NCI-H226 (cell line): ENCODE data around the gene PARD3.
"Not testable (repeated sequence)": the region's sequence is repeated elsewhere in the genome, so short reads cannot be mapped to it uniquely, and the experiment has no call there.

ENCODE experiments used
- DNase-seq: peaks from one replicate; pipeline ENCODE4 v3.0.0-alpha.2; 2015

PARD3 gene

DNA sequence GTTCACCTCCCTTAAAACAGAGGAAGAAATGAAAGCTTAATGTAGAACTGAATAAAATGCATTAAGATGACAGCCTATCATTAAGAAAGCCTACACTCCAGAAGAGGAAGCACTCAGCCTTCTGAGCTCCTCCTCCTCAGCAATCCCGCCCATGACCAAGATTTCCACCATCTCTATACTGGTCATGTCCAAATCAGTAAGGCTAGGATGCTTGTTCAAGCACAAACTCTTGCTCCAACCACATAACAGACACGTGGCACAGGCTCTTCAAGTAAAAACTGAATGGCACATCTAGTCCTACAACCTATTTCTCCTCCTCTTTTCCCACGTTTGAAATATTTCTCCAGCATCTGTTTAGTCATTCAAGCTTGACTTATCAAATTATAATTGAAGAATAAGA is 454.1 kb downstream of the PARD3 start:
- DNase-seq = no peak

DNA sequence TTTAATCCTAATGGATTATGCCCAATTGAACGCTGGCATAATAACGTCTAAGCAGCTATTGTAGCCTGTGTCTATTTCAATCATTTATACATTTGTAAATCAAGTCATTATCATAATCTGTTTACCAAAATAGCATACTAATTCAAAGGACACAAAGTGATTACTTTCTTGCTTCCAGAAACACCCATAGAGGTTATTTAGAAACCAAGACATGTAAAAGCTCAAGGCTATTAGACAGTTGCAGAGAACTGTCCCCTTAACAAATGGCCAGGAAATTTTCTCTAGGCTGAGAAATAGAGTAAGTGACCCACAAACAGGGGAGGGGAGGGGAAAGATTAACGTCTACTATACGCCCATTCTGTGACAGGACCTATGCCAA is 455.7 kb downstream of the PARD3 start:
- no peak for DNase-seq

DNA sequence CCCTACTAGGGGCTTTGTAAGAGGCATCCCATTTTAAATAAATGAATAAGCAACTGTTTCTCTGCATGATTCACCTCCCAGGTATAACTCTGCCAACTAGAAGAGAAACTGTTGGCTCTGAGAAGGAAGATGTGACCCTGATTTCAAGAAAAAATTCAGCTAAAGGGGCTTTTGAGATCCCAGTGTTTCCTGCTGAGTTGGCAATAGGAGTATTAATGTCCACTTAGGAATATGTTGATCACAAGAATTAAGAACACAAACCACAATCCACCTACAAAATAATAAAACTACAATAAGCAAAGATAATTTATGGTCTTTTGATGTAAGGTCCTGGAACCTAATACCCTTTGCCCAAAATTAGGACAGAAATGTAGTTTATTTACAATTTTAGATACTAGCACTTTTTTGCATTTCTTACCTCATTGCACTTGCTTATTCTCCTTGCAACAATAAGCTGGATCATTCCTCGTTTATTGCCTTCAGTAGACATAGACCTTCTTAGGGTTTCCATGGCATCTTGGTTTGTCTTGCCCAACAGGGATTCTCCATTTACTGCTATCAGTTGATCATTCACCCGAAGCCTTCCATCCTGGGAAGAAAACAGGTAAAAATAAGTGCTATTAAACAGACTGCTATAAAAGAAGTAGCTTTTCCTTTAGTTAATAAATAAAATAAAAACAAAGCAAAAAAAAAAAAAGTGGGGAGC is 456.2 kb downstream of the PARD3 start:
- no peak for DNase-seq

DNA sequence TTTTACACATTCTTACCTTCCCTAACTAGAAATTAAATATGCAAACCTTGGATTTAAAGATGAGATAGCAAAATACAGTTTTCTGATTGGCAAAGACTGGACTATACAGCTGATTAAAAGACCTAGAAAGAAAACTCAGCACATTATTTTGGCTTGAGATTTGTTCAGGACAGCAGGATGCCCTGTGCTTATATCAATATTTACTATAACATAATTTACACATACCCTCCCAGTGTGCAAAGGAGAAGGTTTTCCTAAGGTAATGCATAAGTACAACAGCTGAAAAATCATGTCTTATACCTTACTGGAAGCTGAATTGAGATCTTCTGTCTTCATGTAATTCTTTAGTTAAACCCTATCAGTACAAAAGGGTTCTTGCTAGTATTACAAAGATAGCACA is 458.6 kb downstream of the PARD3 start:
- no peak for DNase-seq

DNA sequence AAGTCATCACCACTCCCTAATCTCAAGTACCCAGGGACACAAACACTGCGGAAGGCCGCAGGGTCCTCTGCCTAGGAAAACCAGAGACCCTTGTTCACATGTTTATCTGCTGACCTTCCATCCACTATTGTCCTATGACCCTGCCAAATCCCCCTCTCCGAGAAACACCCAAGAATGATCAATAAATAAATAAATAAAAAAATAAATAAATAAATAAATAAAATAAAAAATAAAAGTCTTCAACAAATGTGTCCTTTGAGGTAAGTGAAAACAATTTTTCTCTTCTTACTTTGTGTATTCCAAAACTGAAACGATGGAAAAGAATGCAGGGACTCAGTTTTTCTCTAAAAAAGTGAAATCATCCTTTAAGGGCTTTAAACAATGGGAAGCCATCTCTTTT is 461.6 kb downstream of the PARD3 start:
- not testable (repeated sequence) for DNase-seq

DNA sequence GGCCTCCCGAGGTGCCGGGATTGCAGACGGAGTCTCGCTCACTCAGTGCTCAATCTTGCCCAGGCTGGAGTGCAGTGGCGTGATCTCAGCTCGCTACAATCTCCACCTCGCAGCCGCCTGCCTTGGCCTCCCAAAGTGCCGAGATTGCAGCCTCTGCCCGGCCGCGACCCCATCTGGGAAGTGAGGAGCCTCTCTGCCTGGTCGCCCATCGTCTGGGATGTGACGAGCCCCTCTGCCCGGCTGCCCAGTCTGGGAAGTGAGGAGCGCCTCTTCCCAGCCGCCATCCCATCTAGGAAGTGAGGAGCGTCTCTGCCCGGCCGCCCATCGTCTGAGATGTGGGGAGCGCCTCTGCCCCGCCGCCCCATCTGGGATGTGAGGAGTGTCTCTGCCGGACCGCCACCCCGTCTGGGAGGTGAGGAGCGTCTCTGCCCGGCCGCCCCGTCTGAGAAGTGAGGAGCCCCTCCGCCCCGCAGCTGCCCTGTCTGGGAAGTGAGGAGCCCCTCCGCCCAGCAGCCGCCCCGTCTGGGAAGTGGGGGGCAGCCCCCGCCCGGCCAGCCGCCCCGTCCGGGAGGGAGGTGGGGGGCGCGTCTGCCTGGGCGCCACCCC is 462.4 kb downstream of the PARD3 start:
- DNase-seq = not testable (repeated sequence)

DNA sequence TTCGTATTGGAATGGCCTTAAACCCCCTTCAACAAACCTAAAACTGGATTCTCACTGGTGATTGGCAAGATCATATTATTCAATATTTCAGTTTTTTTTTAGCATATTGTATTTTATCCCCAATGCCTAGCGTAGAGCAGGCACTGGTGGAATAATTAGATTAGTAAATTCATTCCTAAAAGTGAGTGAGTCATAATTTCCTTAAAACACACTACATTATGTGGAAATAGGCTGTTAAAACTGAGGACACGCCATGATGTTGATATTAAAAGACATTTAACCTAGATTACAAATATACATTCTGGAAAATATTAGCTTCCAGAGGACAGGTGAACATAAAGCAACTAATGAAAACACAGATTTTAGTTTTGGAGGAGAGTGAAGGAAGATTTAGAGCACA is 463.9 kb downstream of the PARD3 start:
- no peak for DNase-seq

DNA sequence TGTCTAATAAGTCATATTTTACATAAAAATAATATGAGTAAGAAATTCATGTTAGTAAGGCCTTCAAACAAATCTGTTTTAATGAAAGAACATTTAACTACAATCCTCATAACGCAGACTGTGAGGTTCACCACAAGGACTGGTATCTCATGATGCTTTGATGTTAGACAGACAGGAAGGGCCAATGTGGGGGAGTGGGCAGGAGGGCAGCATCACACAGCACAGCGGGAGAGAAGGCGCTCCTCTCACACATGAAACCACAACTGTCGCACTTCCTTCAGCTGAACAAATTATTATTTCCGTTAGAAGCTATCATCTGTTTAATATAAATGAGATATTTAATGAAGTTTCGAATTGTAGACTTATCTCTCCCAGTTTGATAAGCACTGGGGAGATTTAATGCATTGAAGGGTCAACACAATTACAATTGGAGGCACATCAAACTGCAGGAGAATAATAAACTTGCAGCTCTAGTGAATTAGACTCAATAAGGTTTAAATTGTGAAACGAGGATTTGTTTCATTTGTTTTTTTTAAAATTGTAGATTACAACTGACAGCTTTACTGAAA is 466.1 kb downstream of the PARD3 start:
- DNase-seq = no peak

DNA sequence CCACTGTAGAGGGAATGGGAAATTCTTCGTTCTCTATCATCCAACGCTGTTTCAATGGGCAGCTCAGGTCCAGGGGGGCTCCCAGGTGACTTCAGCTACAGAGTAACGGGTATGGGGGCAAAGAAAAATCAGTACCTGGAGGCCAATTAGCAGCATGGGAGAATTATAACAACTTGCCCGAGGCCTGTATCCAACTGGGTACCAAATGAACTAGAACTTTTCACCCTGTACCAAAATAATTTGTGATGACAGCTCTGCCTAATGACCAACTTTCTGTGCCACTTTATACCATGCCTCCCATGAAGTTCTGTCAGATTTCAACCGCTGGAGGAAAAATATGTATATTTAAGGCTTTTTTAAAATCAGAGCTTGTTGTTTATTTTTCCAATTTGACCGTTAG is 467.1 kb downstream of the PARD3 start:
- DNase-seq = no peak

DNA sequence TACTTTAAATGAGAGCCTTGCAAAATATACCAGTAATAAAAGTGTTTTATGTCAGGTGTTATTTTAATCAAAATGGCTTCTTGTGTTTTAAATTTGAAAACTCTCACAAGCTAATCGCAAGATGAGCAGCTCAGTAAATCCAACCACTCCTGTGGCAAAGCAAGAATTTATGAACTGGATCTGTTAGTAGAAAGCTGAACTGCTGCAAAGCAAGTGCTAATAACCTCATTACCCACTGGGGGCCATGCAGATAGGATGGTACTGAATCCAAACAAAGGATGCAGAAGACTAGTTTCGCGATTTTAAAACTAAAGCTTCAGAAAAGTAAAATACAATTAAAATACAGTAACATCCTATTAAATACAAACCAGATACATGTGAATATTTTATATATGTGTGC is 468.0 kb downstream of the PARD3 start:
- DNase-seq = no peak

DNA sequence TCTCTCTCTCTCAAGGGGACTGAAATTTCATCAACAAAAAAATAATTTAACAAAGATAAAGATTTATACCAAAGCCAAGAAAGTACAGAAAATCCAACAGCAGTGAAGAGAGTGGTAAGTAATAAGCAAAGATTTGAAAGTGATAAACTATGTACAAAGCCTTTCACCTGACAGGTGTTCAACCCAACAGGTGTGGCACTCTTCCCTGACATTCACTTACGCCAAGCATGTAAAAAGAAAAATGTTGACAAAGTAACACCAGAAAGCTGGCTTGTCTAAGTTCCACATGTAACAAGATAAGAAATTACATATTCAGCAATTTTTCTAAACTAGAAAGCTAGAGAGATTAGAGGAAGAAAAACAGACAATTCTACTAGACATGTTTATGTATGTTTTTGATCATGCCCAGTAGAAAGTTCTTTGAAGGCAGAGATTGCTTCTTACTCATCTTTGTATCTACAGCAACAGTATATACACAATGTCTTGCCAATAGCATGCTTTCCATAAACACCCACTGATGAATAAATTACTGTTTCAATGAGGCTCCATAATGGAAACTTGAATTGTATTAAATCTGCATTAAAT is 468.5 kb downstream of the PARD3 start:
- no peak for DNase-seq

DNA sequence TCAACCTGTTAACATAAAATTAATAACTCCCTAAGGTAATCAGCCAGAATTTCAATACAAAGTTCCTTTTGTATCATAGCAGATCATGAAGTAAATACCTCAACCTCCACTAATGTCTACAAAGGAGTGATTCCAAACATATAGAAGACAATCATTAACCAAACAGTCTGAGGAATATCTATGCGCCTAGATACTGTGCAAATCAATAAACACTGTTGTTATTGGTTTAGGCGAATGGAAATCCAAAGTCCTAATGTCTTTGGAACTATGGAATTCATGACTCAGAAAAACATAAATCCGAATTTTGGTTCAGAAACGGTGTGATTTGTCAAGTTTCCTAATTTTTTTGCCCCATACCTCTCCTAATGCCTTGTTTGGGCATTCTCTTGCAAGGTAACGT is 469.7 kb downstream of the PARD3 start:
- no peak for DNase-seq

DNA sequence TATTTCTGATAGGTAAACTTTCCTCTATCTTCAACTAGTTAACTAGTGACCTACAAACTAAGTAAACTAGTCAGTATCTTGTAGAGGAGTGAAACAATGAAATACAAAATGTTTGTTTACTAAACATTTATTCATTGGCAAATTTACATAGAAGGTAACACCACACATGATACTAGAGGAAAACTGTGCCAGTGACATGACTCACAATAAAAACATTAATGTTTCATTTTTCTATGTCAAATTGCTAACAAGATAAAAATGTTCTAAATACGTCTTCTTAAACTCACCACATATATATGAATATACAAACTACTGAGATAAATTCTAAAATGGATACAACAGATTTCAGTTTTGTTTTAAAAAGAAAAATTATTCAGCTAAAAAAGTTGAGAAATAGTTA is 471.3 kb downstream of the PARD3 start:
- DNase-seq = peak; percentile 17

DNA sequence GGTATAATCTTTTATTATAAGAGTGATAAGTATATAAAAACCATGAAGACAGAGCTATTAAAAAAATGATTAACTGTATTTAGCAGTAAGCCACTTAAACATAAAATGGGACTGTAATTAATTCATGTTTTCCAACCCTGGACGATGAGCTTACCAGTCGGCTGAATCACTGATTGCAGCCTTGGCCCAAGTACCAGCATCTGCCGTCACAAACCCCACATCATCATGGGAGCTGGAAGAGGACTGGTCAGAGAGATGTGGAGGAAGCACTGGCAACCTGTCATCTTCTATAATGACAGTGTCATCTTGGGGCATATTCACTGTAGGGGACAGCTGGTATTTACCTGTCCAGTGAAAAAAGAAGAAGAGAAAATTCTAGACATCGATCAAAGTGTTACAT is 473.6 kb downstream of the PARD3 start:
- no peak for DNase-seq

DNA sequence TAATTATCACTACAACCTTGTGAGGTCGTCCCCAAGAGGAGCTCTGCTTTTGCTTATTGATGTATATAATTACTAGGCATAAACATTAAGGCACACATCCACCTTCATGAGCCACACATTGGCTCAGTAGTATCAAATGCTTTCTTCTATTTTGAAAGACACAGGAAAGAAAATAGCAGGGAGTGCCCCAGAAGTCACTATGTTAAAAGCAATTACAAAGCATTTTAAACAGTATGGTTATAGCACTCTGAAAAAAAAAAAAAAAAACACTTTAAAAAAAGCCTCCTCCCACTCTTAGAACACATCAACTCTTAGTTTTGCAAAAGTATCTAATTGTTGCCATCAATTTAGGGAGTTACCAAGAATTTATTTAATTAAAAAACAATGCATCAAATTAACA is 474.2 kb downstream of the PARD3 start:
- no peak for DNase-seq

DNA sequence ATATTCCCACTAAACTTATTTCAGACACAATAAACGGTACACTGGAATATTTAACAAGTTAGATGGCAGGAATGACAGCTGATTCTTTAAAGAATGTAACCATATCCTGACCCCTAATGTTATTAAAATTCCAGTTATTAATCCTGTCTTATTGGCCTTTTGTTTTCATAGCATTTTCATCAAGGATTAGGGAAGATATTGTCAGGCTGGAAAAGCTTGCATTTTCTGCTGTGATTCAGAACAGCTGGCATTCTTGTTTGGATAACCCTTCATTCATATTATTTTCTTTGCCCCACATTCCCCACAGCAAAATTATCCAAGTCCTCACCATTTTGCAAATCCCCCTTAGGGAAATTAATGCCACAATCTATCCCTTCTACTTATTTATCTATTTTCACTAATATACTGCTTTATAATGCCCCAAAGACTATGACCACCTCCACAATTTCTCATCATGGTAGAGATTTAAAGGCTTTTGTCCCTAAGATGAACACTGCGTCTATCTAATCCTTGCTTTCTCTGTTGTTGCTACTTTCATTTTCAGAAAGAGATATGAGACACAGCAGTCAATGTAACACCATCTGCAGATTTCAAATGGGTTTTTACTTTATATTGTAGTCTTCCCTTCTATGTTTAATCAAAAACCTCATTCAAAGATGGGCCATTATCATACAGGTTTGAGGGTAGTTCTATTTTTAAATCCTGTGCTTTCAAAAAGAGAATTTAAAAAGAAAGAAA is 475.1 kb downstream of the PARD3 start:
- no peak for DNase-seq

DNA sequence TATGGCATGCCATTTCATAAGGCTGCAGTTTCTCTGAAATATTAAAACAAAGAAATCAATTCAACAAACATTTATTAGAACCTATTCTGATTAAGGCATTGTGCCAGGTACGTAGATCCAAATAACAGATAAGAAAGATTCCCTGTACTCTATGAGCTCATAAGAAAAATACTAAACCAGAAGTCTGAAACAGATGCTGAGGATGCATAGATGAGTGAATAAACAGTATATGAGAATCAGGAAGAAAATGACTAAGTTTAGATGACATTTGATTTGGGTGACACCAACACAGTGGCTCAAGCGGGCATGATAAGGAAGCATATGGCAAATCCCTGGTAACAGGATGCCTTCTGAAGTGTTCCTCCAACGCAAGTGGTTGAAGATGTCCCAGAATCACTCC is 477.2 kb downstream of the PARD3 start:
- no peak for DNase-seq

DNA sequence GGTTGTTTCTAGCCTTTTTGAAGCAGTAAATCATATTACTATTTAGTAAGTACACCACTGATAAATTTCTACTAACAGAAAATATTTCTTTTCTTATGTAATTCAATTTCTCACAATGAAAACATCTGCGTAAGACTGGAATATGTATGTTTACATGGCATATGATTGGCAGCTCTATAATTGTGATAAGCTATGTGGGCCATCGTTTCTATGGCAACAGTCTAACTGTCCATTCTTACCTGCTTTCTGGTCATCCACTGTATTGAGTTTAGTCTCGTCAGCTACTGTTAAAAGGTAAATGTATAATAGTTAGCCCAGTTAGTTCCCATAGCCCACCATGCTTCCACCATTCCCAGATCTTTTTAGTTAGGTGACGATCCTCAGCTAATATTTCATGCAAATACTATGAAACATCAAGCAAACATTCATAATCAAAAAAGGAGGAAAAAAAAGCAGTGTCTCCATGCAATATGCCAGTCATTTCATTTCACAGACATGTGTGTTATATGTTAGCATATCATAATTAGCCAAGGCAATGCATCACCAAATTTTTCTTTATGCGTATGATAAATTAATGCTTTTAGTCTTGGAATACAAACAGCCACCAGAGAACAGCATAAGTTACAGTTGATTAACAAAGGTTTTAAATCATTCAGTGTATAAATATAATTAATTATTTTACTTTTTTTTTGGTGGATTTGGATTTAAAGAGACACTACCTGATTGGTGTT is 479.0 kb downstream of the PARD3 start:
- no peak for DNase-seq

DNA sequence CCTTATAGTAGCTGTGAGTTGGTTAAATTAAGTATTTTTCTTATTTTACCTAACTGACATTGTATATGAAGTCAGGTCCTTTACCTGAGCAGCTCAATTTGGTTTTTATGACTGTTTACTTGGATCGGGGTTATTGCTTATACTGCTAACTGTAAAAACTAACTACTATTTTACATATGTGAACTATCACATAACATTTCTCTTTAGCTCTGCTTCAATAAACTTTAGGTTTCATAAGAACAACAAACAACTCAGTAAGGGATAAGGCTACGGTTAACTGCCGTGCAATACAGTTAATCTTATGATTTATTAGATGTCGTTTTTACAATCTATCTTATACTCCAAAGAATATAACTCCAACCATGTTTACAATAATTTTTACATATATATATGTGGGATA is 480.2 kb downstream of the PARD3 start:
- DNase-seq = no peak

DNA sequence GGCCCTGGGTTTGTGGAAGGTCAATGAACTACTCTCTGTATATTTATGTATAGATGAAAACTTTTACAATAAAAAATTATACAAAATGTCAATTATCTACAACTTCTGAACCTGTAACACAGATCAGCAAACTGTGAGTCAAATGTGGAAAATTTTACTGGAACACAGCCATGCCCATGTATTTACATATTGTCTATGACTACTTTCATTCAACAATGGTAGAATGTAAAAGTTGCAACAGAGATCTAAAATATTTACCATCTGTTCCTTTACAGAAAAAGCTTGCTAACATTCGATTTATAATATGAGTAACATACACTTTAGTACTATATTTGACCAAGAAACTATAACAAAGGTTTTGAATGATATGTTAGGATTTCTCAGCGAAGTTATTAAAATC is 481.6 kb downstream of the PARD3 start:
- DNase-seq = peak; percentile 34

DNA sequence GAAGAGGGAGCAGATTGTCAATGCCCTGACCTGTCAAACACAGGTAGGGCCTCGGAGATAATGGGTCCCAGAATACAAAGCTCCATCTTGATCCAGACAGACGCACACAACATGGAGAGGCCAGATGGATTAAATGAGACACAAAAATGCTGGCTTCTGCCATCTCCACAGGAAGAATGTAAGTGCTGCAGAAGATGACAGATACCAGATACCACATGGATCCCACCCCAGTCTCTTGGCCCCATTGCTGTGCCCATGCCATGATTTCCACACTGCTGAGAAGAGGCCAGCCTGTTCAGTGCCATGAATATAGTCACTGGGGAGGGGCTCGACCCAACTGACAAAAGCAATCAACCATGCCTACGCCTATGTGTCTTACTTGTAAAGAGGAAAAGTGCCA is 487.9 kb downstream of the PARD3 start:
- DNase-seq = no peak

DNA sequence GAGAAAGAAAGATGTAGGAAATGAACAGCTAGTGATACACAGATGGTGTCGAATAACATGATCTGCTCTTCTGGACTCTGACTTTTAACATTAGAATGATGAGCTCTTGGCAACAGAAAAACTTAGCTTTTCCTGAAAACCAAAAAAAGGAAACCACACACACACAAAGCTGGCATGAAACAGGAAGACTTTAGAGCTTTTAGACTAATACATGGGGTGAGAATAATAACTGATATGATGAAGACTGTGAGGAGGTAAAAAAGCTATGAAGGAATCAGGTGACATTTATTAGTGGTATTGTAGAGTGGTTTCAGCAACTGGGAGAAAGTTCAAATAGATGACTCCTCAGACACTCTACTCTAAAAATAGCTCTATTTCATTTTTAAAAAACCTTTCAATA is 491.9 kb downstream of the PARD3 start:
- no peak for DNase-seq

DNA sequence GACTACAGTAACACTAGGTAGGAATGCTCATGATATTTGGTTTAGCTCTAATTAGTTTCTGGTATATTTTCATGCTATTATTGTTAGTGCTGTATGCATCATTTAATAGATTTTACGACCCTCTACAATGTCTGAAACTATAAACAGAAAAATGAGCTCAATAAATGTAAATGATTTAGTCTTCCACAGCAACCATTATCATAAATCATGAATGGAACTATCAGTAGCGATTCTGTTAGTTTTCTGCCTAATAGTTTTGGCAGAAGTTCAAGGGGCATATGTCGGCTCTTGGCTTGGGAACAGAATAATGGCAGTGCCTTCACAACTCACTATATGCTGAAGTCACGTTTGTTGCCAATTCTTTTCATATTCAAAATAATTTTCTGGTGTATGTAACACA is 494.8 kb downstream of the PARD3 start:
- no peak for DNase-seq
